Neural cell (in vitro differentiated cells): ENCODE data around the gene KLHL36. TPM values are rescaled to one million over a fixed set of nuclear protein-coding genes. Genes with fewer than 3 reads are reported as not detected.

ENCODE experiments used
- H2AFZ ChIP-seq: fragments of 200-600, 300-800 bp; sonication (generic), shearing (Covaris generic); 2 replicates; pipeline ENCODE4 v1.6.0; 2014; ENCODE audit warnings: low read depth, mild to moderate bottlenecking, antibody characterized with exemption, low read length, moderate library complexity
- H3F3A ChIP-seq: fragments of 200-600 bp; shearing (Covaris generic); 2 replicates; pipeline ENCODE4 v1.6.1; 2016; ENCODE audit warnings: mild to moderate bottlenecking, moderate library complexity, mixed read lengths, antibody characterized with exemption, low read length; ENCODE audit not compliant: insufficient read depth, poor library complexity, severe bottlenecking
- H3K27ac ChIP-seq: fragments of 200-600, 300-800 bp; sonication (generic), shearing (Covaris generic); 2 replicates; pipeline ENCODE4 v1.5.1; 2014; ENCODE audit warnings: mild to moderate bottlenecking, low read length, moderate library complexity
- H3K27me3 ChIP-seq: fragments of 300-800, 200-600 bp; sonication (generic), shearing (Covaris generic); 2 replicates; pipeline ENCODE4 v1.6.0; 2014; ENCODE audit warnings: mild to moderate bottlenecking, low read depth, low read length, moderate library complexity; ENCODE audit not compliant: insufficient read depth
- H3K36me3 ChIP-seq: fragments of 300-800, 200-600 bp; sonication (generic), shearing (Covaris generic); 2 replicates; pipeline ENCODE4 v1.5.1; 2014; ENCODE audit warnings: mild to moderate bottlenecking, antibody characterized with exemption, low read length, moderate library complexity; ENCODE audit not compliant: insufficient read depth
- H3K4me2 ChIP-seq: fragments of 300-800, 200-600 bp; sonication (generic), shearing (Covaris generic); 2 replicates; pipeline ENCODE4 v1.6.0; 2014; ENCODE audit warnings: mild to moderate bottlenecking, low read length
- H3K4me3 ChIP-seq: fragments of 300-800, 200-600 bp; sonication (generic), shearing (Covaris generic); 2 replicates; pipeline ENCODE4 v1.5.1; 2014; ENCODE audit warnings: mild to moderate bottlenecking, low read length, moderate library complexity
- H3K79me2 ChIP-seq: fragments of 200-600 bp; shearing (Covaris generic); replicated peaks from 2 replicates; pipeline ENCODE4 v1.6.0; 2014; ENCODE audit warnings: mild to moderate bottlenecking, low read length, moderate library complexity; ENCODE audit not compliant: insufficient read depth
- H3K9ac ChIP-seq: fragments of 300-800, 200-600 bp; sonication (generic), shearing (Covaris generic); 2 replicates; pipeline ENCODE4 v1.6.1; 2016; ENCODE audit warnings: mild to moderate bottlenecking, low read length, mixed read lengths
- H3K9me2 ChIP-seq: fragments of 200-600 bp; shearing (Covaris generic); 2 replicates; pipeline ENCODE4 v1.6.1; 2016; ENCODE audit warnings: mild to moderate bottlenecking, low read length, mixed read lengths; ENCODE audit not compliant: insufficient read depth
- H3K9me3 ChIP-seq: fragments of 200-600, 300-800 bp; sonication (generic), shearing (Covaris generic); 2 replicates; pipeline ENCODE4 v1.6.1; 2016; ENCODE audit warnings: mild to moderate bottlenecking, mixed run types, low read length, moderate library complexity, mixed read lengths
- H4K20me1 ChIP-seq: fragments of 200-600 bp; shearing (Covaris generic); 2 replicates; pipeline ENCODE4 v1.6.1; 2016; ENCODE audit warnings: mild to moderate bottlenecking, mixed run types; ENCODE audit not compliant: insufficient read depth
- CTCF ChIP-seq: fragments of 450-650 bp; IDR thresholded peaks from 2 replicates; pipeline ENCODE4 v1.5.1; 2014; ENCODE audit warnings: antibody characterized with exemption, mild to moderate bottlenecking, moderate library complexity; ENCODE audit not compliant: poor library complexity, severe bottlenecking
- EP300 ChIP-seq: fragments of 450-650 bp; conservative IDR thresholded peaks from 2 replicates; pipeline ENCODE4 v1.6.1; 2014; ENCODE audit warnings: antibody characterized with exemption, mild to moderate bottlenecking, moderate library complexity; ENCODE audit not compliant: poor library complexity, severe bottlenecking
- POLR2AphosphoS5 ChIP-seq: IDR thresholded peaks from 2 replicates; pipeline ENCODE4 v1.6.1; 2012
- RAD21 ChIP-seq: fragments of 450-650 bp; conservative IDR thresholded peaks from 2 replicates; pipeline ENCODE4 v1.6.1; 2014; ENCODE audit warnings: antibody characterized with exemption, mild to moderate bottlenecking, moderate library complexity
- SMC3 ChIP-seq: fragments of 450-650 bp; conservative IDR thresholded peaks from 2 replicates; pipeline ENCODE4 v1.6.1; 2014; ENCODE audit warnings: antibody characterized with exemption, mild to moderate bottlenecking, moderate library complexity; ENCODE audit not compliant: poor library complexity
- polyA plus RNA-seq: library from polyadenylated mRNA; depleted of rRNA; stranded (reverse); fragments of >200 nt; gene quantifications from 2 replicates; pipeline ENCODE4 v1.2.3, GENCODE V29; 2014
- TF ChIP-seq, protein P1 (sequence below): IDR thresholded peaks from 2 replicates; pipeline ENCODE4 v1.6.1; 2012; ENCODE audit warnings: borderline replicate concordance

KLHL36 gene
- polyA plus RNA-seq, 1 donor from 2014 or later, result 43.8 TPM

DNA sequence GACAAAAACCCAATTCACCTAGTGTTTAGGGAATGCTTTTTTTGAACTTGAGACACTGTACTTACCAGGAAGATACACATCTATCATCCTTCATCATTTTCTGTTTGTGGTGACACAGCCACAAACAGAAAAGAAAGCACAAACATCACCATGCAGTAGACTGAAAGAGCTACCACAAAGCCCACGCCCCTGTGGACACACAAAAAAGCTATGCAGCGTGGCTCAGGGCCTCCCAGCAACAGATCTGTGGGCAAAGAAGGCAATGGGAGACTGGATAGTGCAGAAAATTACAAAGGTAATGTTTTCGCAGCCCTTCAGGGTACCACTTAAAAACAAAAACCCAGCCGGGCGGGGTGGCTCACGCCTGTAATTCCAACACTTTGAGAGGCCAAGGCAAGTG is 40.0 kb upstream of the KLHL36 start:
- no peaks in the 10 kb centered on the region for H3K27me3 ChIP-seq

GRCh38 chr16:84609563-84610177 is 38.6 kb upstream of the KLHL36 start:
- Histone ChIP-seq H2AFZ (no peak overlapping the region), H3K27ac (no peak overlapping the region), H3K9me3 (peaks cover 3% of the 10 kb centered on the region), H3K9ac (no peak overlapping the region), H3K27me3 (no peaks in the 10 kb centered on the region), H3K9me2 (no peaks in the 10 kb centered on the region), H3K4me3 (no peak overlapping the region), H3K79me2 (peaks cover 15% of the 10 kb centered on the region), H4K20me1 (no peaks in the 10 kb centered on the region), H3K4me2 (no peak overlapping the region), H3F3A (no peaks in the 10 kb centered on the region), H3K36me3 (no peaks in the 10 kb centered on the region)
- TF ChIP-seq POLR2AphosphoS5 (no peak), SMC3 (no peak), CTCF (no peak)

More for the DNA sequence above, 40.0 kb upstream of the KLHL36 start:
- H3K9me3 ChIP-seq, result peaks cover 3% of the 10 kb centered on the region
- no peak for TF ChIP-seq EP300
- no peak for TF ChIP-seq RAD21
- H3K79me2 ChIP-seq, result peaks cover 11% of the 10 kb centered on the region
- no peak overlapping the region for H3K9ac ChIP-seq
- H3F3A ChIP-seq, result no peaks in the 10 kb centered on the region
- no peak overlapping the region for H3K4me2 ChIP-seq
- no peak overlapping the region for H2AFZ ChIP-seq
- H3K27ac ChIP-seq, result no peak overlapping the region
- H4K20me1 ChIP-seq, result no peaks in the 10 kb centered on the region
- H3K4me3 ChIP-seq, result no peak overlapping the region
- no peaks in the 10 kb centered on the region for H3K36me3 ChIP-seq
- no peaks in the 10 kb centered on the region for H3K9me2 ChIP-seq

- H3K9ac ChIP-seq, result no peak overlapping the region
- no peaks in the 10 kb centered on the region for H3K27me3 ChIP-seq
- H3K36me3 ChIP-seq, result no peaks in the 10 kb centered on the region
- TF ChIP-seq, protein P1, sequence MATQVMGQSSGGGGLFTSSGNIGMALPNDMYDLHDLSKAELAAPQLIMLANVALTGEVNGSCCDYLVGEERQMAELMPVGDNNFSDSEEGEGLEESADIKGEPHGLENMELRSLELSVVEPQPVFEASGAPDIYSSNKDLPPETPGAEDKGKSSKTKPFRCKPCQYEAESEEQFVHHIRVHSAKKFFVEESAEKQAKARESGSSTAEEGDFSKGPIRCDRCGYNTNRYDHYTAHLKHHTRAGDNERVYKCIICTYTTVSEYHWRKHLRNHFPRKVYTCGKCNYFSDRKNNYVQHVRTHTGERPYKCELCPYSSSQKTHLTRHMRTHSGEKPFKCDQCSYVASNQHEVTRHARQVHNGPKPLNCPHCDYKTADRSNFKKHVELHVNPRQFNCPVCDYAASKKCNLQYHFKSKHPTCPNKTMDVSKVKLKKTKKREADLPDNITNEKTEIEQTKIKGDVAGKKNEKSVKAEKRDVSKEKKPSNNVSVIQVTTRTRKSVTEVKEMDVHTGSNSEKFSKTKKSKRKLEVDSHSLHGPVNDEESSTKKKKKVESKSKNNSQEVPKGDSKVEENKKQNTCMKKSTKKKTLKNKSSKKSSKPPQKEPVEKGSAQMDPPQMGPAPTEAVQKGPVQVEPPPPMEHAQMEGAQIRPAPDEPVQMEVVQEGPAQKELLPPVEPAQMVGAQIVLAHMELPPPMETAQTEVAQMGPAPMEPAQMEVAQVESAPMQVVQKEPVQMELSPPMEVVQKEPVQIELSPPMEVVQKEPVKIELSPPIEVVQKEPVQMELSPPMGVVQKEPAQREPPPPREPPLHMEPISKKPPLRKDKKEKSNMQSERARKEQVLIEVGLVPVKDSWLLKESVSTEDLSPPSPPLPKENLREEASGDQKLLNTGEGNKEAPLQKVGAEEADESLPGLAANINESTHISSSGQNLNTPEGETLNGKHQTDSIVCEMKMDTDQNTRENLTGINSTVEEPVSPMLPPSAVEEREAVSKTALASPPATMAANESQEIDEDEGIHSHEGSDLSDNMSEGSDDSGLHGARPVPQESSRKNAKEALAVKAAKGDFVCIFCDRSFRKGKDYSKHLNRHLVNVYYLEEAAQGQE, result no peak
- no peak for TF ChIP-seq RAD21
- TF ChIP-seq CTCF, result no peak
- H3K4me3 ChIP-seq, result no peak overlapping the region
- no peak overlapping the region for H3K27ac ChIP-seq
- H3K4me2 ChIP-seq, result no peak overlapping the region
- H3K79me2 ChIP-seq, result peaks cover 11% of the 10 kb centered on the region
- H3K9me2 ChIP-seq, result no peaks in the 10 kb centered on the region
- H3F3A ChIP-seq, result no peaks in the 10 kb centered on the region
- peaks cover 2% of the 10 kb centered on the region for H3K9me3 ChIP-seq
- H4K20me1 ChIP-seq, result no peaks in the 10 kb centered on the region
- no peak overlapping the region for H2AFZ ChIP-seq
Measured at GRCh38 chr16:84610376-84610775, 37.9 kb upstream of the KLHL36 start.
